NCI-H146 (cell line): ENCODE measurements around the gene ARHGAP31.
A peak's percentile ranks its signal among the peaks of the same experiment; 100 is the strongest.
"Not testable (repeated sequence)": the region's sequence is repeated elsewhere in the genome, so short reads cannot be mapped to it uniquely, and the experiment has no call there.

Experiments
- DNase-seq: peaks from one replicate; lab custom pipeline; 2025; lab: John Stamatoyannopoulos, UW

ARHGAP31 gene

DNA sequence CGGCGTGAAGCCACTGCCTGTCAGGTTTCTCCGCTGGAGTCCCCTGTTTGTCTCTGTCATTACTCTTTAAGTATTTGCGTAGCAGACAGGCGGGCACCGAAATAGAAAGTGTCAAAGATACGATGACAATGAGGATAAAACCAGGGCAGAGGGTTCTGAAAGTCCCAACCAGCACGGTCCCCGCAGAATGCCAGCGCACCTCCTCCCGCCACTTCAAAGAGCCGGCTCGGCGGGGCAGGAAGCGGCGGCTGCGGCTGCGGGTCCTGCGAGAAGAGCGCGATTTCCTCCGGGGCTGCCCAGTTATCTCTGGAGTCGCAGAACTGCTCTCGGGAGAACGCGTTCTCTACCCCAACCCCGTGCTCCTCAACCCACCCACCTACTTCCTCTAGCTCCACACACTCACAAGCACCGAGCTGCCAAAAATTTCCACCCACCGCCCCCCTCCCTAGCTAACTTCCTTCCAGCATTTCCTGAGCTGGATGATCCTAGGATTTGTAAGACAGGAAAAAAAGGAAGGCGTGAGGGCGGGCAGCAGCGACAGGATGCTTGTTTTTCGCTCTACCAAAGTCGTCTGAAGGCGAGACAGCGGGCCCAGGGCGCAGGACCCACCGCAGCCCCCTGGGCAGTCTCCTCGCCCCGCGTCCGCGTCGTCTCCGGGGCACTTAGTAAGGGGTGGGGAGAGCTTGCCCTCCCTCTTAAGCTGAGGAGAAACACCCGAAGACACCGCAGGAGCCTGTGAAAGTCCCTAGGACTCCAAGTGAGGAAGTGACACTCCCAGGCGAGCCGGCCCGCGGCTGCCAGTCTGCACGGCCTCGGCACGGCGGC is at the start of gene ARHGAP31:
ARHGAP31 (plus strand) TSS at position 513 of the 825 bp plus-strand sequence. CDS start 522 bp downstream, outside the sequence.
- peak; percentile 44 for DNase-seq

DNA sequence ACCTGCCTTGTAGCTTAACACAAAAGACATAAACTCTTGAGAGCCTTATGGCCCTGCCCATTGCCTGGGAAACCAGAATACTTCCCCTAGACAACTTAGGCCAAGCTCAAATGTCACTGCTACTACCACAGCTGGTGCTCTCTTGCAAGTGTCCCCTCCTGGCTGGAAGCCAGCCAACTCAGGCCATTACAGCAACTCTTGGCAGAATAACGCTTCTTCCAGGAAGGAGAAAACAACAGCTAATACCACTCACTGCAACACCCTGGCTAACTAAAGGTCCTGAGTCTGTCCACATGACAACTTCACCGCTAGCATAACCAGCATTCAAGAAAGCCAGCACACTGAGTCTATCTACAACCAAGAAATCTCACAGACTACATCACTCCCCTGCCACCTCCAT is 48.4 kb upstream of the ARHGAP31 start:
- no peak for DNase-seq

- DNase-seq, result no peak
These were observed 39.0 kb upstream of the ARHGAP31 start for GRCh38 chr3:119255214-119255613.

DNA sequence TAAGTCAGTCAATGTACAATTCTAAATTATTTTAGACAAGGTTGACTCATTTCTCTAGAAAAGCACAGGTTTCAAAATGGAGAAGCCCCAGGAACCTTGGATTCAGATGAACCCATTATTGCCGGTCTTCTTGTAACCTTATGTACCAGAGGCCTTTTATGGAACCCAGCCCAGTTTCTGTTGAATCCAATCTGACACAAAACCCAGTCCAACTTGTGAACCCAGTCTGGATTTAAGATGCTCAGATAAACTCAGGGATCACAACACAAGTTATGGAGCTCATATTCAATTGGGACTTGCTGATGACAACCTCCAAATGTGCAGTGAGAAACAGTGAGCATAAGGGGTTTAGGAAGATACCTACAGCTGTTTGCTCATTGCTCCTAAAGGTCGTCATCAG is 37.1 kb upstream of the ARHGAP31 start:
- no peak for DNase-seq

DNA sequence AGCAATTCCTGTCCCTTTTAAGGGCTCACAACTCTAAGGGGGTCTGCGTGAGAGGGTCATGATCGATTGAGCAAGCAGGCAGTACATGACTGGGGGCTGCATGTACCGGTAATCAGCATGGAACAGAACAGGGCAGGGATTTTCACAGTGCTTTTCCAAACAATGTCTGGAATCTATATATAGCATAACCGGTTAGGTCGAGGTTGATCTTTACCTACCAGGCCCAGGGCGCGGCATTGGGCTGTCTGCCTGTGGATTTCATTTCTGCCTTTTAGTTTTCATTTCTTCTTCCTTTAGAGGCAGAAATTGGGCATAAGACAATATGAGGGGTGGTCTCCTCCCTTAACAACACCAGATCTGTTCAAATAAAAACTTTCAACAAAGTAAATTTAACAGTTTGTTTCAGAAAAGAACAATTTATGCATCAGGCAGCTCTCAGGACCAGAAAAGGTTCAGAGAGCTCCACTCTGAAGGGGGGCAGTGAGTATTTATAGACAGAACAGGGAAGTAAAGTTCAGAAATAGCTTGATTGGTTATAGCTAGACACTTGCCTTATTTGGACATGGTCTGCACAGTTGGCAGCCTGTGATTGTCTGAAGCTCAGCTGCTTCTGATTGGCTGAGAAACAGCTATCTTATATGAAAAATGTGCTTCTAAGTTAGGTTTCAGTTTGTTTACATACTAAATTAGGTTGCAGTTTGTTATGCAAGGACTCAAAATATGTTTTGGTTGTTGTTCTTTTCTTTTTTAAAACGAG is 36.4 kb upstream of the ARHGAP31 start:
- DNase-seq, result no peak

DNA sequence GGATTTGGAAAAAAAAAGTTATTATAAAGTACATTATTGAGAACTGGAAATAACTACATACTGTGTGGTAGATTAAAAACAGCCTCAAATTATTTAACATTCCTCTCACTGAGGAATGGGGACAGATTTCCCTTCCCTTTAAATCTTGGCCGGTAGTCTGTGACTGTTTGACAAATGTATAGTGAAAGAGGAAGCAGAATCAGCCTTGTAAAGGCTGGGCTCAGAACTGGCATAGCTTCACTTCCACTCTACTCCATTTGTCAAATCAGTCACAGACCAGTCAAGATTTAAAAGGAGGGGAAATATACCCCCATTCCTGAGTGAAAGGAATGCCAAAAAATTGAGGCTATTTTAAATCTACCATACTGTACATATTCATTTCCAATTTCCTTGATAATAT is 35.3 kb upstream of the ARHGAP31 start:
- DNase-seq, result no peak

DNA sequence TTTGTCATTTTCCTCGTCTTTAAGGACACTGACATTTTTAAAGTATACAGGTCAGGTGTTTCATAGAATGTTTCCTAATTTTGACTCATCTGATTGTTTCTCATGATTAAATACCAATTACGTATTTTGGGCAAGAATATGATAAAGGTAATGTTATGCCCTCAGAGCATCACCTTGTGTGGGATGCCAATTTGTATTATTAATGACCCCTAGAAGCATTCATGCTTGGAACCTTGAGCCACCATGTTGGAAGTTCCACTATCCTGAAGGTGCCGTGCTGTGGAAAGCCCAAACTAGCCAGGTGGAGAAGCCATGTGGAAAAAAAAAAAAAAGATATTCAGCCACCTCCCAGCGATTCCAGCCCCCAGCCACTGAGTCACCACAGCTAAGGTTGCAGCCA is 34.4 kb upstream of the ARHGAP31 start:
- DNase-seq, result no peak

DNA sequence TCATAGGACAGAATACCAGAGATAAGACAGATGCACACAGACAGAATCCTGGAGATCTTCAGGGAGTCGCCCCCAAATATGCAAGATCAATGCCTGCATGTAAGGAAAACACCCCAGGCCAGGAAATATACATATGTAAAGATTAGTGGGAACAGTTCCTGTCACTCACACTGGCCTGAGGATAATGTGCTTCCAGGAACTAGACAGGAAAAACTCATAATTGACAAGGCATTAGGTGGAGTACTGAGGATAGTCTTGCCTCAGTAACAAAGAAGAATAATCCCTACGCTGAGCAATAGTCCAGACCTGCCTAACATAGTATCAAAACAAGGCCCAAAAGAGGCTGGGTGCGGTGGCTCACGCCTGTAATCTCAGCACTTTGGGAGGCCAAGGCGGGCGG is 33.1 kb upstream of the ARHGAP31 start:
- DNase-seq, result no peak

- not testable (repeated sequence) for DNase-seq
These were observed 24.0 kb upstream of the ARHGAP31 start for GRCh38 chr3:119270212-119270611.

- DNase-seq, result no peak
These were observed 17.5 kb upstream of the ARHGAP31 start for GRCh38 chr3:119276680-119277079.

- no peak for DNase-seq
These were observed 15.1 kb upstream of the ARHGAP31 start for GRCh38 chr3:119279101-119279554.

GRCh38 chr3:119279584-119280243 is 14.5 kb upstream of the ARHGAP31 start:
- DNase-seq, result no peak

DNA sequence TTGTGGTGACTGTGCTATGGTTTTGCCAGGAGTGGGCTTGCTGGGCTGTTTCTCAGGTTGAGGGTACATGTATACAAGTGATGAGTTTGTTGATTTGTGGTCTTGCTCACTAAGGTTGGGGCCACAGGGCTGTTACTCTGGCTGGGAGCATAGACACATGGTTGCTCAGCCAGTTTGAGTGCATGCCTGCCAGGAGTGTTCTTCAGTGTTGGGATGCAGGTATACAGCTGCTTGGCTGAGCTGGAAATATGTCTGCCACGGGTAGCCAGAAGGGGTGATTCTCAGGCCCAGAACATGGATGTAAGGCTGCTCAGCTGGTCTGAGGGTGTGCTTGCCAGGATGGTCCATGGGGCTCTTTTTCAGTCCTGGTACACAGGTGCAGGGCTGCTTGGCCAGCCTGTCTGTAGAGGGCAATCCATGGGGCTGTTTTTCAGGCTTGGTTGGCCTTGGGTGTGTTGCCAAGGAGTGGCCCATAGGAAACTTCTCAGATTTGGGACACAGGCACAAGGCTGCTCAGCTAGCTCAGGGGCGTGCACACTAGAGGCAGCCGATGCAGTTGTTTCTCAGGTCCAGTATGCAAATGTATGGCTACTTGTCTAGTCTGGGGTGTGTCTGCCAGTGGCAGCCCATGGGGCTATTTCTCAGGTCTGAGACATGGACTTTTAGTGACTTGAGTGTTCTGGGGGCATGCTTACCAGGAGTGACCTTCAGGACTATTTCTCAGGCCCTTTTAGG is 5.3 kb upstream of the ARHGAP31 start:
- DNase-seq, result no peak

GRCh38 chr3:119289404-119289770 is 4.8 kb upstream of the ARHGAP31 start:
- DNase-seq, result no peak

DNA sequence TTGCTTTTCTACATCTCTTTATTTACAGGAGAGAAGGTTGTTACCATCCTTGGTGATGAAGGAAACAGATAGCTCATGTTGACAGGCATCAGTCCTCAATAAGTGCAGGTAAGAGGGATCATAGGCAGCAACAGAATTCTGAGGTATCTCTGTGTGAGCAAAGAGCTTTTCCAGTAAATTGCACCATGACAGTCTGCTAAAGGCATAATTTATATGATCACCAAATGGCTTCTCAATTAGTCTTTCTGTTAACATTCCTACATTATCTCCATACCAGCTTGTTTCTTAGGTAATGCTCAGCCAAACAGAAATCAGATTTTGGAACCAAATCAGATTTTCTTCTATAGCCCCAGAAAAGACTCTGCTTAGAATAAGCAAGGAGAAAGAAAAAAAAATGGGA is 3.6 kb upstream of the ARHGAP31 start:
- no peak for DNase-seq

DNA sequence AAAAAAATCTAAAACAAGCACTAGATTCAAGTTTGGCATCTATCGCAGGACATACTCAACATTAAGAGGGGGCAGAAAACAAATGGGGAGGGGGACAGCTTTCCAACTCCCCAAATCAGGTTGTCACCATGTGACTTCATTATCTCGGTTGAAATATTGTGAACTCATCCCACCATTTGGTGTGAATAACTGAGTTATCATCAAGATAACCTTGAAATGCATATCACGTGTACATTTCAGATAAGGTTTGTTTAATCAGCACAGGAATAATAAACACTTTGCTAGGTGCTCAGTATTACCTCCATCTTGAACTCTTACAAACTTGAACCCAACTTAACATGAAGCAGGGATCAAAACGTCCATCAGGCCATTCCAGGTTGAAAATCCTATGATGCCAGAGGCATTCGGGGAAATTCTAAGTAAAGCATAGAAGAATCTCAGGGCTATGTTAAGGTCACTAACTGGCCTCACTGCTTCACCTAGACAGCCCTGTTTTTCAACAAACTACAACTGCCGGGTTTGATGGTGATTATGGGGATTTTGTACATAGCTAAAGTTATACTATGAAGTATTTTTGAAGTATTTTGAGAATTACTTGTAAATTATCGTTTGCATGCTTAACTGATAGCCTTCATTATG is 3.0 kb upstream of the ARHGAP31 start:
- DNase-seq, result no peak

DNA sequence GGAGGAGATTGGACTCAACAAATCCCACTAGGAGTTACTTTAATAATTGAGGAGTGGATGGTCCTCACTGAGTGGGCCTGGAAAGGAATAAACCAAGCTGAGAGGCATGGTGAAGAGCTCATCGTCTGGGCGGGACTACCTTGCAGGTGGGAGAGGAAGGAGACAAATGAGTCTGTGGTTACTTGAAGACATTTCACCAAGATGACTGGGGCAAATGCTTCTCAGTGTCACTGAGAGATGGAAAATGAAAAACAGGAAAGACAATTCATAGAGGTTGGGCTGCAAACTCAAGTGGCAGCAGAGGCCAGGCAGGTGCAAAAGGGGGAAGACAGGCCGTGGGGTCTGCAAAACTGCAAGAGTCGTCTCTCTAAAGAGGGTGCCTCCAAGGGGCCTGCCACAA is 1.5 kb upstream of the ARHGAP31 start:
- DNase-seq, result no peak

DNA sequence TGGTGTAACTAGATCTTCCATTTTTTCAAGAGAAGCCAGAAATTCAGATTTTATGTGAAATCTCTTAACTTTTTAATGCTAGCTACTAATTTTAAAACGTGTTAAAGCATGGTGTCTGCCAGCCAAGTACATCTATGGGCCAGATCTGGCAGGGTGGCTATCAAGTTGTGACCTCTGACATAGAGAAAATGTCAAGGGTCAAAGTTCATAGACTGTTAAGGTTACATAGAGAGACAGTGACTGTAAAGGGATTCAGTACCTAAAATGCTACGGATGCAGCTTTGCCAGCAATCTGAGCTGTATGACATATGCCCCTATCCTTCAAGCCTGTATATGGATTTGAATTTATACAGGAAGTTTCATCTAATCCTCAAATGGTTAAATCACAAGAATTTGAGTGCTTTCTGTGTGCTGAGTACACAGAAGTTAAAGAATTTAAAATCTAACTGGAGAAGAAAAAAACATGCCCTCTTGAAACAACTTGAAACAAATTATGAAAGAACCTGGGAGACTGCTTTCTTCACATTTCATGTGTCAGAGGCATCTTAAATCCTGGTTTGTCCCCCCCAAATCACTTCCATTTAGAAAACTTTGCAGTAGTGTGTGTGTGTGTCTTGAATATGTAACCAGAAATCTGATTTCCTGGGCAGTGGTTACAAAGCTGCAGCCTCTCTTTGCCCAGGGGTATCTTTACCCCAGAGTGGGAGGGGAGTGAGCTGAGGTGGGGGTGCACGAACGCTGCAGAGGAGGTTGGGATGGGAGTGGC is 895 bp upstream of the ARHGAP31 start:
- no peak for DNase-seq

DNA sequence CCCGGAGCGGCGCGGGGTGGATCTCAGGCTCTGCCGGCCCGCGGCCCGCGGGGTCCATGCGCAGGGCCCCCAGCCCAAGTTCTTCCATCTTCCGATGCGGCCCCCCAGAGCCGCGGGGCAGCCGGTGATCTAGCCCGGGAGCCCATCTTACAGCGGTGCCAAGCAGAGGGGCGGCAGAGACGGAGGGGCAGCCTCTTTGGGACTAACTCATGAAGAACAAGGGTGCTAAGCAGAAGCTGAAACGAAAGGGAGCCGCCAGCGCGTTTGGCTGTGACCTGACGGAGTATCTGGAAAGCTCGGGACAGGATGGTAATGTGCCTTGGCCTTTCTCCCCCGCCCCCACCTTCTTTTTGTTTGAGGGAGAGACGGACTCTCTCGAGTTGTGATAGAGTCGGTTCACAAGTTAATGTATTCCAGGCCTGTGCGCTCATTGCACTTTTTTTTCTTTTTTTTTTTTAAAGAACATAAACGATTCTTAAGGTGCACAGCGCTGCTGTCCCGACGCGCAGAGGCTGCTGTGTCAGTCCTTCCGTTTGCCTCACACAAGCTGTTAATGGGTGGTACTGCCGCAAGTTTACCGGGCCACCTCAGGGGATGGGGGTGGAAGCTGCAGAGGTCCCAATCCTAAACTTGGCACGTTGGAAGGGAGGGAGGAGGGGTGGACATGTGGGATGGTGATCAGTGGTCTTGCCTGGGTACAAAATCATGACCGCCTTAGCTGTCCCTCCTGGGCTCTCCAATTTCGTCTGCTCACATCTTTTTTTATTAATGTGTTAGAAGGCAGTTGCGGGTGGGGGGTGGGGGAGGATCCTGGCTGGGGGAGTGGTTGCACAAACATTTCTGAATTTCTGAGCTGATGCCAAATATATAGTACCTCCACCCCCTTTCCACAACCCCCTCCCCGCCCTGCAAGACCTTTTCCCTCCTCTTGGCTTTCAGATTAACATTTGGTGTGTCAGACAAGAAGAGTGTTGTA is 801 bp downstream of the ARHGAP31 start:
- peak; percentile 19 for DNase-seq
